GM12878 (cell line): Measurements from ENCODE around the gene PAF1. TPM values are rescaled to one million over a fixed set of nuclear protein-coding genes. Genes with fewer than 3 reads are reported as not detected.

ENCODE experiments used
- ATAC-seq: fragments of 200-7000 bp; cut with Tn5 transposase; 3 replicates; pipeline ENCODE4 v1.9.1; 2020; ENCODE audit warnings: mild to moderate bottlenecking, moderate library complexity
- BruUV-seq: library from RNA; stranded (reverse); fragments of 400-500 nt; replicated peaks from 2 replicates; lab custom pipeline; 2021; lab: Mats Ljungman, UMichigan
- CTCF ChIA-PET: fragments of 300-600 bp; sonication (Branson Sonifier 250); formaldehyde crosslinking; extraction: SDS; loops from one replicate; lab custom pipeline; 2021; ENCODE audit warnings: inconsistent platforms; lab: Yijun Ruan, JAX
- POLR2A ChIA-PET: fragments of 350-600 bp; formaldehyde crosslinking; extraction: SDS; loops from one replicate; lab custom pipeline; 2021; ENCODE audit warnings: inconsistent platforms; lab: Charles Lee
- RAD21 ChIA-PET: fragments of 300-600 bp; sonication (Branson Sonifier 250); formaldehyde crosslinking; loops from one replicate; lab custom pipeline; 2023; ENCODE audit warnings: antibody characterized with exemption; ENCODE audit not compliant: unreplicated experiment; lab: Charles Lee
- SMC1A ChIA-PET: fragments of 300-600 bp; sonication (Branson Sonifier 250); formaldehyde crosslinking; loops from one replicate; lab custom pipeline; 2023; ENCODE audit not compliant: unreplicated experiment, uncharacterized antibody; lab: Charles Lee
- DNase-seq: peaks from one replicate; pipeline ENCODE4 v3.0.0-alpha.2; 2011; ENCODE audit warnings: low read depth, low spot score
- FAIRE-seq: peaks from 3 replicates; lab custom pipeline; 2011; peaks lifted over from hg19 to GRCh38; lab: Jason Lieb, UNC
- H2AFZ ChIP-seq: 2 replicates; pipeline ENCODE4 v1.6.0; 2011; ENCODE audit warnings: low read depth, low read length, control low read depth; ENCODE audit not compliant: control insufficient read depth
- H3K27ac ChIP-seq: 2 replicates; pipeline ENCODE4 v1.5.1; 2011; ENCODE audit warnings: control low read depth; ENCODE audit not compliant: control insufficient read depth, insufficient read depth
- H3K27me3 ChIP-seq, 2 experiments: replicated peaks in 1 of 2; 2 replicates each; pipeline versions ENCODE4 v1.6.0 to v1.6.1; 2011; ENCODE audit warnings: low read length in 1 of 2; ENCODE audit not compliant: control insufficient read depth in 2 of 2, insufficient read depth in 2 of 2
- H3K36me3 ChIP-seq, 2 experiments: 2 replicates each; pipeline ENCODE4 v1.5.1; 2011; ENCODE audit warnings: low read length in 1 of 2; ENCODE audit not compliant: control insufficient read depth in 2 of 2, insufficient read depth in 2 of 2
- H3K4me1 ChIP-seq: 2 replicates; pipeline ENCODE4 v1.6.1; 2011; ENCODE audit warnings: mild to moderate bottlenecking, low read length, moderate library complexity, mixed read lengths; ENCODE audit not compliant: control insufficient read depth, insufficient read depth
- H3K4me2 ChIP-seq: 2 replicates; pipeline ENCODE4 v1.6.0; 2011; ENCODE audit warnings: control low read depth; ENCODE audit not compliant: control insufficient read depth, insufficient read depth
- H3K4me3 ChIP-seq: fragments of 200-600 bp; sonication (generic); 2 replicates; pipeline ENCODE4 v1.5.1; 2016
- H3K79me2 ChIP-seq: 2 replicates; pipeline ENCODE4 v1.6.0; 2011; ENCODE audit warnings: low read length; ENCODE audit not compliant: control insufficient read depth, insufficient read depth
- H3K9ac ChIP-seq: 2 replicates; pipeline ENCODE4 v1.8.0; 2011; ENCODE audit warnings: low read length, control low read depth, mixed read lengths; ENCODE audit not compliant: control insufficient read depth, insufficient read depth
- H3K9me3 ChIP-seq: replicated peaks from 3 replicates; pipeline ENCODE4 v1.5.1; 2011; ENCODE audit warnings: mild to moderate bottlenecking, low read length; ENCODE audit not compliant: control insufficient read depth, insufficient read depth
- H4K20me1 ChIP-seq: 2 replicates; pipeline ENCODE4 v1.6.0; 2011; ENCODE audit not compliant: control insufficient read depth, insufficient read depth
- HDAC6 ChIP-seq: fragments of 200-600 bp; sonication (generic); IDR thresholded peaks from one replicate; pipeline ENCODE4 v1.8.0; 2017; ENCODE audit warnings: antibody characterized with exemption; ENCODE audit not compliant: unreplicated experiment
- MEF2A ChIP-seq: IDR thresholded peaks from 2 replicates; pipeline ENCODE4 v1.6.1; 2011; ENCODE audit warnings: low read depth, mild to moderate bottlenecking, low read length, moderate library complexity; ENCODE audit not compliant: insufficient read depth
- POLR2A ChIP-seq: IDR thresholded peaks from 2 replicates; pipeline ENCODE4 v1.6.1; 2011; ENCODE audit warnings: low read depth, mild to moderate bottlenecking, low read length
- RBBP5 ChIP-seq: fragments of 200-600 bp; sonication (generic); conservative IDR thresholded peaks from 2 replicates; pipeline ENCODE4 v1.6.1; 2016
- SMAD5 ChIP-seq: IDR thresholded peaks from 2 replicates; pipeline ENCODE4 v1.6.1; 2016; ENCODE audit warnings: antibody characterized with exemption, low read depth
- SP1 ChIP-seq: IDR thresholded peaks from one replicate; pipeline ENCODE4 v1.6.1; 2011; ENCODE audit warnings: low read depth, low read length
- SREBF2 ChIP-seq: IDR thresholded peaks from 2 replicates; pipeline ENCODE4 v1.6.1; 2012; ENCODE audit warnings: mild to moderate bottlenecking, low read length
- SRF ChIP-seq, 2 experiments: IDR thresholded peaks; 2 replicates each; pipeline ENCODE4 v1.6.1; 2011; ENCODE audit warnings: low read depth in 2 of 2, low read length in 2 of 2, mild to moderate bottlenecking in 1 of 2, moderate library complexity in 1 of 2
- STAT1 ChIP-seq: fragments of 450-650 bp; conservative IDR thresholded peaks from 2 replicates; pipeline ENCODE4 v1.6.1; 2014; ENCODE audit warnings: antibody characterized with exemption, mild to moderate bottlenecking
- TAF1 ChIP-seq: IDR thresholded peaks from 2 replicates; pipeline ENCODE4 v1.6.1; 2011; ENCODE audit warnings: mild to moderate bottlenecking, low read depth, low read length, borderline replicate concordance
- YY1 ChIP-seq: IDR thresholded peaks from 2 replicates; pipeline ENCODE4 v1.6.1; 2011; ENCODE audit warnings: low read depth, mild to moderate bottlenecking, low read length
- WGBS: methylation state at CpG from one replicate; pipeline ENCODE4 v1.1.6; 2016; ENCODE audit warnings: low lambda C conversion rate; ENCODE audit not compliant: insufficient replicate concordance, insufficient coverage; ENCODE audit errors: missing lambda C conversion rate; 5-methylcytosine and 5-hydroxymethylcytosine counted together
- in situ Hi-C: fragments of 300-500 bp; cut with MboI; formaldehyde crosslinking; loops from 9 replicates; pipeline ENCODE4 v1.14.3; 2018; ENCODE audit warnings: mixed read lengths
- intact Hi-C: fragments of 100-400 bp; cut with micrococcal nuclease; formaldehyde crosslinking; loops from one replicate; pipeline ENCODE4 v1.14.2; 2022; ENCODE audit not compliant: unreplicated experiment
- polyA plus RNA-seq, 11 experiments: library from polyadenylated mRNA; depleted of rRNA in 4 of 11; unstranded in 6 of 11; stranded (reverse) in 5 of 11; fragments of >200 nt; fragmentation: Nextera tagmentation in 4 of 11; fragmentation: Illumina TruSeq in 1 of 11; extraction: Ambion mirVana in 4 of 11; extraction: Trizol in 1 of 11; gene quantifications; 1 replicate in 1 of 11; 2 replicates in 10 of 11; pipeline versions ENCODE4 v1.2.1 to v1.2.3, GENCODE V29; 2011 to 2016; ENCODE audit warnings: inconsistent platforms in 2 of 11, missing spikeins in 2 of 11, low read depth in 1 of 11
- total RNA-seq, 4 experiments: library from RNA; depleted of rRNA in 3 of 4; stranded (reverse); fragments of >200 nt in 3 of 4; fragmentation: Illumina TruSeq in 1 of 4; extraction: Trizol in 1 of 4; gene quantifications; 2 replicates each; pipeline versions ENCODE4 v1.2.1 to v1.2.3, GENCODE V29; 2013 to 2021
- TF ChIP-seq, protein P1 (sequence below): fragments of 450-650 bp; IDR thresholded peaks from 2 replicates; pipeline ENCODE4 v1.6.1; 2016; ENCODE audit warnings: mild to moderate bottlenecking
- TF ChIP-seq, protein P2 (sequence below): fragments of 450-650 bp; IDR thresholded peaks from 2 replicates; pipeline ENCODE4 v1.6.1; 2014; ENCODE audit warnings: mild to moderate bottlenecking
- TF ChIP-seq, protein P3 (sequence below): fragments of 450-650 bp; IDR thresholded peaks from 2 replicates; pipeline ENCODE4 v1.6.1; 2018; ENCODE audit warnings: mild to moderate bottlenecking, low read depth, moderate library complexity; ENCODE audit not compliant: partially characterized antibody
- TF ChIP-seq, protein P4 (sequence below): IDR thresholded peaks from 2 replicates; pipeline ENCODE4 v1.6.1; 2011; ENCODE audit warnings: mild to moderate bottlenecking, low read depth, low read length, moderate library complexity; ENCODE audit not compliant: insufficient replicate concordance

The PAF1 gene
- total and polyA plus RNA-seq, 10 of the 15 experiments (the other 5 are each of a cell fraction or from before 2014, with no cell fraction given), result 1.7 to 45.8 (median 39.6) TPM

DNA sequence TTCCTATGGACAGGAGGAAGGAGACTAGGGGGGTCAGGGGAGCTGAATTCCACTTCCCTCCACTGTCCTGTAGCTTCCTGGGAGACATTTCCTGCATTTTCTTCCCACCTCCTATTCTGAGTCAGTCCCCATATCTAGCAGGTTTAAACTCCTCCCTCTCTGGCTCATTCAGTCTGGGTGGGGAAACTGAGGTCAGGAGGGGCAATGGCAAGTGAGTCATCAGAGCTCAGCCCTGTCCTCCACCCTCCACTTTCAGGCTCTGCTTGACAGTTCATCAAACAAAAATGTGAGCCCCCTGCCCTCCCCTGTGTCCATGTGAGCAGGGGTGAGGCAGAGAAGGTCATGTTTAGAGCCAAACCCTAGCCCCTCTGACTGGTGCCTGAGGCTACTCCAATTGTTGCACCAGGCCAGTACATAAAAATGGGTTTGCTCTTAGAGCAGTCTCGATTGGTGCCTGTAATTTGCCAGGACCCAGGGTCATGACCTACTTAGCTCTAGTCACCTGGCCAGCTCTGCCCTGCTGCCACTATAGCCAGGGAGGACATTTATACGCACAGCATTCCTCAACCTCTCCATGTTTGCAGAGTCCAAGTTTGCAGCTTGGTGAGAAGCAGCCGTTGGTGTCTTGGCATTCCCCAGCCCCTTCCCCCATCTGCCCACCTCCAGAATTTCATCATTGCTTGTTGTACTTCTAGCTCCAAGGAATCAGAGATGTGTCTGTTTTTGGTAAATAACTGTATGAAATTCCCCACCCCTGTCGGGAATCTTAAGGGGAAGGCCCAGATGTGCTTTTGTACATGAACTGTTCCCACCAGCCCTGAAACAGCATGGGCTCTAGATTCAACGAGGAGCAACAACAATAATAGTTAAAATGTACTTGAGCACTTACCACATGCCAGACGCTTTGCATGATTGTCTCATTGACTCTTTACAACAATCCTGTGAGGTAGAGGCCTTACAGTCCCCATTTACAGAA is 27.9 kb downstream of the PAF1 start:
- ATAC-seq, result no peak
- H3K79me2 ChIP-seq, result no peaks in the 10 kb centered on the region

More for the DNA sequence above, 27.9 kb downstream of the PAF1 start:
- DNase-seq (no peak), FAIRE-seq (no peak)
- RAD21 ChIA-PET, result no interaction called here
- Histone ChIP-seq H3K4me1 (peaks cover 8% of the 10 kb centered on the region), H2AFZ (no peak overlapping the region), H3K27ac (no peak overlapping the region), H3K36me3 (peaks cover 5 to 8% of the 10 kb centered on the region in 2 experiments; a peak in 3 of 4 replicates), H3K27me3 (no peaks in the 10 kb centered on the region), H4K20me1 (no peaks in the 10 kb centered on the region), H3K9ac (no peak overlapping the region), H3K4me3 (no peak overlapping the region), H3K9me3 (no peaks in the 10 kb centered on the region), H3K4me2 (no peak overlapping the region)
- TF ChIP-seq YY1 (no peak), TAF1 (no peak), HDAC6 (no peak), SREBF2 (no peak), SMAD5 (no peak), RBBP5 (no peak), SP1 (no peak), MEF2A (no peak), SRF (IDR thresholded peaks at IDR 0.05; ENCODE audit: low read depth in 2 of 2, low read length in 2 of 2) (no peak), POLR2A (no peak), STAT1 (no peak)
- TF ChIP-seq, protein P1, sequence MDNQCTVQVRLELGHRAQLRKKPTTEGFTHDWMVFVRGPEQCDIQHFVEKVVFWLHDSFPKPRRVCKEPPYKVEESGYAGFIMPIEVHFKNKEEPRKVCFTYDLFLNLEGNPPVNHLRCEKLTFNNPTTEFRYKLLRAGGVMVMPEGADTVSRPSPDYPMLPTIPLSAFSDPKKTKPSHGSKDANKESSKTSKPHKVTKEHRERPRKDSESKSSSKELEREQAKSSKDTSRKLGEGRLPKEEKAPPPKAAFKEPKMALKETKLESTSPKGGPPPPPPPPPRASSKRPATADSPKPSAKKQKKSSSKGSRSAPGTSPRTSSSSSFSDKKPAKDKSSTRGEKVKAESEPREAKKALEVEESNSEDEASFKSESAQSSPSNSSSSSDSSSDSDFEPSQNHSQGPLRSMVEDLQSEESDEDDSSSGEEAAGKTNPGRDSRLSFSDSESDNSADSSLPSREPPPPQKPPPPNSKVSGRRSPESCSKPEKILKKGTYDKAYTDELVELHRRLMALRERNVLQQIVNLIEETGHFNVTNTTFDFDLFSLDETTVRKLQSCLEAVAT, result no peak
- TF ChIP-seq, protein P2, sequence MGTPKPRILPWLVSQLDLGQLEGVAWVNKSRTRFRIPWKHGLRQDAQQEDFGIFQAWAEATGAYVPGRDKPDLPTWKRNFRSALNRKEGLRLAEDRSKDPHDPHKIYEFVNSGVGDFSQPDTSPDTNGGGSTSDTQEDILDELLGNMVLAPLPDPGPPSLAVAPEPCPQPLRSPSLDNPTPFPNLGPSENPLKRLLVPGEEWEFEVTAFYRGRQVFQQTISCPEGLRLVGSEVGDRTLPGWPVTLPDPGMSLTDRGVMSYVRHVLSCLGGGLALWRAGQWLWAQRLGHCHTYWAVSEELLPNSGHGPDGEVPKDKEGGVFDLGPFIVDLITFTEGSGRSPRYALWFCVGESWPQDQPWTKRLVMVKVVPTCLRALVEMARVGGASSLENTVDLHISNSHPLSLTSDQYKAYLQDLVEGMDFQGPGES, result no peak
- TF ChIP-seq, protein P3, sequence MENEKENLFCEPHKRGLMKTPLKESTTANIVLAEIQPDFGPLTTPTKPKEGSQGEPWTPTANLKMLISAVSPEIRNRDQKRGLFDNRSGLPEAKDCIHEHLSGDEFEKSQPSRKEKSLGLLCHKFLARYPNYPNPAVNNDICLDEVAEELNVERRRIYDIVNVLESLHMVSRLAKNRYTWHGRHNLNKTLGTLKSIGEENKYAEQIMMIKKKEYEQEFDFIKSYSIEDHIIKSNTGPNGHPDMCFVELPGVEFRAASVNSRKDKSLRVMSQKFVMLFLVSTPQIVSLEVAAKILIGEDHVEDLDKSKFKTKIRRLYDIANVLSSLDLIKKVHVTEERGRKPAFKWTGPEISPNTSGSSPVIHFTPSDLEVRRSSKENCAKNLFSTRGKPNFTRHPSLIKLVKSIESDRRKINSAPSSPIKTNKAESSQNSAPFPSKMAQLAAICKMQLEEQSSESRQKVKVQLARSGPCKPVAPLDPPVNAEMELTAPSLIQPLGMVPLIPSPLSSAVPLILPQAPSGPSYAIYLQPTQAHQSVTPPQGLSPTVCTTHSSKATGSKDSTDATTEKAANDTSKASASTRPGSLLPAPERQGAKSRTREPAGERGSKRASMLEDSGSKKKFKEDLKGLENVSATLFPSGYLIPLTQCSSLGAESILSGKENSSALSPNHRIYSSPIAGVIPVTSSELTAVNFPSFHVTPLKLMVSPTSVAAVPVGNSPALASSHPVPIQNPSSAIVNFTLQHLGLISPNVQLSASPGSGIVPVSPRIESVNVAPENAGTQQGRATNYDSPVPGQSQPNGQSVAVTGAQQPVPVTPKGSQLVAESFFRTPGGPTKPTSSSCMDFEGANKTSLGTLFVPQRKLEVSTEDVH, result no peak
- TF ChIP-seq, protein P4, sequence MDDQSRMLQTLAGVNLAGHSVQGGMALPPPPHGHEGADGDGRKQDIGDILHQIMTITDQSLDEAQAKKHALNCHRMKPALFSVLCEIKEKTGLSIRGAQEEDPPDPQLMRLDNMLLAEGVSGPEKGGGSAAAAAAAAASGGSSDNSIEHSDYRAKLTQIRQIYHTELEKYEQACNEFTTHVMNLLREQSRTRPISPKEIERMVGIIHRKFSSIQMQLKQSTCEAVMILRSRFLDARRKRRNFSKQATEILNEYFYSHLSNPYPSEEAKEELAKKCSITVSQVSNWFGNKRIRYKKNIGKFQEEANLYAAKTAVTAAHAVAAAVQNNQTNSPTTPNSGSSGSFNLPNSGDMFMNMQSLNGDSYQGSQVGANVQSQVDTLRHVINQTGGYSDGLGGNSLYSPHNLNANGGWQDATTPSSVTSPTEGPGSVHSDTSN, result no peak
- intact Hi-C loops, result no loop called here
- SMC1A ChIA-PET, result no interaction called here
- in situ Hi-C loops, result no loop called here
- CTCF ChIA-PET, result interaction anchor here (0.5 to 0.7 kb wide), 2 partner anchors 49 to 78 kb away, joined by 3 read pairs; partner anchors contain the start of gene PLEKHG2
- BruUV-seq, result no TSS peak
- WGBS, result 44% methylated on average over 6 of the region's 6 CpGs
- POLR2A ChIA-PET, result no interaction called here
